Skeletal muscle tissue (tissue), 4 donors: Measurements from ENCODE around the gene NEK7. TPM values are rescaled to one million over a fixed set of nuclear protein-coding genes. Genes with fewer than 3 reads are reported as not detected.

Experiments
- H3K27ac ChIP-seq: one replicate; pipeline ENCODE4 v1.7.0; 2013; ENCODE audit warnings: mild to moderate bottlenecking, low read depth, low read length, inconsistent platforms
- H3K27me3 ChIP-seq, 3 donors: one replicate each; pipeline ENCODE4 v1.7.0; 2013; ENCODE audit warnings: low read length in 3 of 3; ENCODE audit not compliant: control insufficient read depth in 3 of 3, insufficient read depth in 3 of 3
- H3K36me3 ChIP-seq, 3 donors: one replicate each; pipeline ENCODE4 v1.7.0; 2013; ENCODE audit warnings: low read length in 3 of 3; ENCODE audit not compliant: control insufficient read depth in 3 of 3, insufficient read depth in 3 of 3
- H3K4me1 ChIP-seq, 3 donors: one replicate each; pipeline ENCODE4 v1.7.0; 2013; ENCODE audit warnings: low read length in 3 of 3, mild to moderate bottlenecking in 3 of 3; ENCODE audit not compliant: control insufficient read depth in 3 of 3, insufficient read depth in 3 of 3
- H3K4me3 ChIP-seq, 3 donors: one replicate each; pipeline ENCODE4 v1.7.0; 2013; ENCODE audit warnings: low read length in 3 of 3
- H3K9ac ChIP-seq, 3 donors: one replicate each; pipeline ENCODE4 v1.7.0; 2013; ENCODE audit warnings: low read length in 3 of 3, mild to moderate bottlenecking in 3 of 3, moderate library complexity in 2 of 3, low read depth in 1 of 3
- H3K9me3 ChIP-seq, 3 donors: one replicate each; pipeline ENCODE4 v1.7.0; 2013; ENCODE audit warnings: low read length in 3 of 3; ENCODE audit not compliant: control insufficient read depth in 3 of 3
- total RNA-seq: library from RNA; depleted of rRNA; stranded (reverse); fragments of >200 nt; gene quantifications from one replicate; pipeline ENCODE4 v1.2.3, GENCODE V29; 2014
- donor health status: Osteomylitis.

NEK7 gene
- total RNA-seq, 1 donor from 2014 or later: 52.7 TPM

- Histone ChIP-seq H3K27me3 (no peaks in the 10 kb centered on the region), H3K4me3 (no peak overlapping the region), H3K4me1 (no peaks in the 10 kb centered on the region), H3K9ac (no peak overlapping the region), H3K36me3 (no peaks in the 10 kb centered on the region), H3K27ac (no peak overlapping the region), H3K9me3 (no peaks in the 10 kb centered on the region)
Observed at GRCh38 chr1:198346178-198346577, 189.4 kb downstream of the NEK7 start.

DNA sequence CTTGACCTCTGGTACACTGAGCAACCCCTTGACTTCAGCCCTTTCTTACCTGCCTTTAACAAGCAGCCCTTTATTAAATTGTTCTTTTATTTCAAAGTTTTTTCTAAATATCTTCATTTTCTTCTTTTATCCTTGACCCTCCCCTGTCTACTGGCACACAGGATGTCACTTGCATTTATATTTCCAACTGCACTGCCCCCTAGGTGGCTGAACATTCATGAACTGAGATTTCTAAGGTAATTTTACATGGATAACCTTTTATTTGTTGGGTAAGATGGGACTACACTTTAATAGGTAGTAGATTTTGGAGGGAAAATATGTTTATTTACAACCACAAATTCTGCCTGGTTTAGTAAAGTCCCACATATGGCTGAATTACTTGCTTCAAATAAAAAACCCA is 193.7 kb downstream of the NEK7 start:
- H3K4me3 ChIP-seq: no peak overlapping the region

GRCh38 chr1:198352975-198353695 is 196.3 kb downstream of the NEK7 start:
- no peaks in the 10 kb centered on the region for H3K9me3 ChIP-seq
- no peak overlapping the region for H3K4me3 ChIP-seq
- no peaks in the 10 kb centered on the region for H3K4me1 ChIP-seq
- no peak overlapping the region for H3K27ac ChIP-seq
- no peak overlapping the region for H3K9ac ChIP-seq
- H3K36me3 ChIP-seq: no peaks in the 10 kb centered on the region
- H3K27me3 ChIP-seq: no peaks in the 10 kb centered on the region

More for the DNA sequence above, 193.7 kb downstream of the NEK7 start:
- H3K27ac ChIP-seq: no peak overlapping the region
- no peaks in the 10 kb centered on the region for H3K9me3 ChIP-seq
- H3K27me3 ChIP-seq: no peaks in the 10 kb centered on the region
- H3K36me3 ChIP-seq: no peaks in the 10 kb centered on the region
- H3K9ac ChIP-seq: no peak overlapping the region
- H3K4me1 ChIP-seq: no peaks in the 10 kb centered on the region

DNA sequence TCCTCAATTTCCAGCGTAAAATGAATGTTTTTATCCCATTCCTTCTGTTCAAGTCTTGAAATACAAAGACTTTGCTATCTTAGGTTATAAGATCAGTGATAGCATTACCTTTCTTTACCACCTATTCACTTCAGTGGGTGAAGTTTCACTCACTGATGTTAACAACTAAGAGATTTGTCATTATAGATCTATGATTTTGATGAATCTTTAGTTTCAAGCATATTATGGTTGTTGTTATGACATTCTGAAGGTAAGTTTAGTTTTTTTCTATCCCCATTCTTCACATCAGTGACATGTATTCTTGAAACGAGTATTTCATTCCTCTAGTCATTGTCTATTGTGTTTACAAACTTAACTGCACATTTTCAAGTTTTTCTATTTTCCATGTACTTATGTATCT is 201.1 kb downstream of the NEK7 start:
- H3K9ac ChIP-seq: no peak overlapping the region
- H3K27ac ChIP-seq: no peak overlapping the region
- H3K36me3 ChIP-seq: no peaks in the 10 kb centered on the region
- no peaks in the 10 kb centered on the region for H3K4me1 ChIP-seq
- H3K4me3 ChIP-seq: no peak overlapping the region
- no peaks in the 10 kb centered on the region for H3K9me3 ChIP-seq
- no peaks in the 10 kb centered on the region for H3K27me3 ChIP-seq

GRCh38 chr1:198359024-198359653 is 202.3 kb downstream of the NEK7 start:
- Histone ChIP-seq H3K4me1 (no peaks in the 10 kb centered on the region), H3K9me3 (no peaks in the 10 kb centered on the region), H3K4me3 (no peak overlapping the region), H3K36me3 (no peaks in the 10 kb centered on the region), H3K27me3 (no peaks in the 10 kb centered on the region), H3K27ac (no peak overlapping the region), H3K9ac (no peak overlapping the region)

GRCh38 chr1:198360208-198360729 is 203.5 kb downstream of the NEK7 start:
- Histone ChIP-seq H3K36me3 (no peaks in the 10 kb centered on the region), H3K9ac (no peak overlapping the region), H3K4me3 (no peak overlapping the region), H3K27ac (no peak overlapping the region), H3K27me3 (no peaks in the 10 kb centered on the region), H3K9me3 (no peaks in the 10 kb centered on the region), H3K4me1 (no peaks in the 10 kb centered on the region)

DNA sequence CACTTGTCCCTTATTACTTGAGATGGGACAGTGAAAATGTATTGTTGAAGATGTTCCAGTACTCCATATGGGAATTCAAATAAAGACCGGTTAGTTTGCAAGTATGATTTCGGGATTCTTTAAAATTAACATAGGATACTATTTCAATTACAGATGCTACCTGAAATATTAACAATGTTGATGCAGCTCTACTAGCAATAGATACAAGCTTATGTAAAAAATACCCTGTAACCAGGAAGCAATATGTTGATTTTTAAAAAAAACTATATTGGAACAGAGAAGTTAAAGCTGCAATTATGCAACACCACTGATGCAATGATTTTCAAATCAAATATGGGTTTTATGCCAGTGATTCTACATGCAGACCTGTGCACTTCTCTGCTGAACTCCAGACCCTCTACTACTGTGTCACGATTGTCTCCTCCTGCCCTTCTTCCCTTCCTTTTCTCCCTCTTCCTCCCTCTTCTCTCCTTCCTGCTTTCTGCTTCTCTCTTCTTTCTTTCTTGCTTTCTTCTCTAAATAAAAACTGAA is 204.5 kb downstream of the NEK7 start:
- Histone ChIP-seq H3K27ac (no peak overlapping the region), H3K36me3 (no peaks in the 10 kb centered on the region), H3K9me3 (no peaks in the 10 kb centered on the region), H3K27me3 (no peaks in the 10 kb centered on the region), H3K9ac (no peak overlapping the region), H3K4me3 (no peak overlapping the region), H3K4me1 (no peaks in the 10 kb centered on the region)

GRCh38 chr1:198363625-198364151 is 206.9 kb downstream of the NEK7 start:
- Histone ChIP-seq H3K4me1 (no peaks in the 10 kb centered on the region), H3K36me3 (no peaks in the 10 kb centered on the region), H3K27me3 (no peaks in the 10 kb centered on the region), H3K4me3 (no peak overlapping the region), H3K9ac (no peak overlapping the region), H3K9me3 (peaks cover 0 to under 1% (median 0%) of the 10 kb centered on the region in 3 donors), H3K27ac (no peak overlapping the region)

DNA sequence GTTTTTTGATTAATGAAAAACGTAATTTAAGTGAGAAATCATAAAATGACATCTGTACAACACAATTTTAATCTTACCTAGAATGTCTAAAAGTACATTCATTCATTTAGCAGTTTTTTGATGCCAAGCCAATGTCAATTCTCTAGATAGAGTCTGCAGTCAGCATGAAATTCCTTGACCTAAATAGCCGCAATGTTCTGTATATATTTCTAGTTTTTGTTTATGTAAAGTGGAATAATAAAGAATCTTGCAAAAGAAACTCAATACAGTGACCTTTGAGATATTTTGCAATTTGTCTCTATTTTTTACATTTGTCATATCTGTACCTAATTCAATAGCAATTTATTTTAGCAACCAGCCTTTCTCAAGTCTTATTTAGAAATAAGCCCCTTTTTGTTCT is 207.7 kb downstream of the NEK7 start:
- peaks cover 0 to 2% (median 0%) of the 10 kb centered on the region in 3 donors for H3K9me3 ChIP-seq
- H3K27me3 ChIP-seq: no peaks in the 10 kb centered on the region
- H3K9ac ChIP-seq: no peak overlapping the region
- no peak overlapping the region for H3K4me3 ChIP-seq
- no peaks in the 10 kb centered on the region for H3K4me1 ChIP-seq
- H3K36me3 ChIP-seq: no peaks in the 10 kb centered on the region
- no peak overlapping the region for H3K27ac ChIP-seq

DNA sequence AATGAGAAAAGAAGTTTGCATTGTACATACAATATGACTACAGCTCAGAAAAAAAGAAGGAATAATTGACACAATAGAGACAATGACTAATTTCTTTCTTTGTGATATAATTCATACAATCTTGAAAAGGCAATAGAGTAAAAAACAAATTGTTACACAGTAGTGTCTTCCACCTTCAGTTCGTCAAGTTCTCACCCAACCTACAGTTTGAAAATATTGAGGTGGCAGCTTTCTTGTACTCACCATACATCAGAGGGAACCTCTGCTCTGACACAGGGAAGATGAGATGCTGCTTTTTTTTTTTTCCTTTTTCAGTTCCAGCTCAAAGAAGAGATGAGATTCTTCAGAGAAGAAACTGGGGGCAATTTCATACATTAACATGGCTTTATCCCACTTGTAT is 210.5 kb downstream of the NEK7 start:
- Histone ChIP-seq H3K27me3 (no peaks in the 10 kb centered on the region), H3K9me3 (peaks cover 0 to 2% (median 0%) of the 10 kb centered on the region in 3 donors), H3K4me1 (no peaks in the 10 kb centered on the region), H3K36me3 (no peaks in the 10 kb centered on the region), H3K4me3 (no peak overlapping the region), H3K27ac (no peak overlapping the region), H3K9ac (no peak overlapping the region)
